SK-N-MC (cell line): ENCODE measurements around the gene MED25.
"Not testable (repeated sequence)": the region's sequence is repeated elsewhere in the genome, so short reads cannot be mapped to it uniquely, and the experiment has no call there.

ENCODE experiments used
- DNase-seq: peaks from one replicate; pipeline ENCODE4 v3.0.0-alpha.2; 2011; ENCODE audit warnings: low read depth, low spot score
- H3K27ac ChIP-seq: fragments of 200-600 bp; sonication (generic); 2 replicates; pipeline ENCODE4 v1.5.1; 2016; ENCODE audit warnings: mixed run types
- H3K36me3 ChIP-seq: fragments of 200-600 bp; sonication (generic); 2 replicates; pipeline ENCODE4 v1.6.1; 2017; ENCODE audit warnings: antibody characterized with exemption, low read length, mixed read lengths; ENCODE audit not compliant: insufficient read depth
- H3K4me3 ChIP-seq: fragments of 200-600 bp; sonication (generic); 2 replicates; pipeline ENCODE4 v1.5.1; 2016
- H3K9ac ChIP-seq: fragments of 200-600 bp; sonication (generic); 2 replicates; pipeline ENCODE4 v1.8.0; 2017; ENCODE audit warnings: mixed run types, mixed read lengths; ENCODE audit not compliant: insufficient read length
- H3K9me3 ChIP-seq: fragments of 200-600 bp; sonication (generic); 2 replicates; pipeline ENCODE4 v1.6.1; 2017; ENCODE audit warnings: low read depth, mild to moderate bottlenecking, antibody characterized with exemption, low read length, moderate library complexity, mixed read lengths
- EZH2 ChIP-seq: fragments of 200-600 bp; sonication (generic); IDR thresholded peaks from one replicate; pipeline ENCODE4 v1.6.1; 2017; ENCODE audit warnings: antibody characterized with exemption
- FOXP2 ChIP-seq: optimal IDR thresholded peaks from 2 replicates; pipeline ENCODE3; 2011; ENCODE audit warnings: mild to moderate bottlenecking, moderate library complexity; ENCODE audit not compliant: insufficient read depth; ENCODE audit errors: extremely low read length, control extremely low read depth
- POLR2AphosphoS5 ChIP-seq: IDR thresholded peaks from 2 replicates; pipeline ENCODE4 v1.6.1; 2012; ENCODE audit warnings: mild to moderate bottlenecking, low read depth, low read length, borderline replicate concordance

Gene MED25

DNA sequence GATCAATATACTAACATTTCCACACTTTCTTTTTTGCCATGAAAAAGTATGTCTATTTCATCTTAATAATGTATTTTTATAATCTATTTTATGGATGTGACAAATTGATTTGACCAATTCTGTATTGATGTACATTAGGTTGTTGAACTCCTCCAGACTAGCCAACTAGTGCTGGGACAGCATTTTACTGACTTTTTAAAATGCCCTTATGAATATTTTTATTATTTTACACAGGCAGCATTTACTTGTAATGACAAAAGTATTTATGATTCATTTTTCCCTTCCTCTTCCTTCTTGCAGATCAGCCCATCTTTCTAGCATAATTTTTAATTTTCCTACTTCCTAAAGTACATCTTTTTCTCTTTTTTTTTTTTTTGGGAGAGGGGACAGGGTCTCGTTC is 4.1 kb upstream of the MED25 start:
- Histone ChIP-seq H3K27ac (peak overlapping the region; percentile 84; the same call in 1 of the 2 replicates), H3K9me3 (no peaks in the 10 kb centered on the region), H3K9ac (peak overlapping the region; percentile 65), H3K36me3 (no peaks in the 10 kb centered on the region), H3K4me3 (peak overlapping the region; percentile 87)
- DNase-seq = no peak
- TF ChIP-seq EZH2 (no peak), FOXP2 (no peak), POLR2AphosphoS5 (no peak)

DNA sequence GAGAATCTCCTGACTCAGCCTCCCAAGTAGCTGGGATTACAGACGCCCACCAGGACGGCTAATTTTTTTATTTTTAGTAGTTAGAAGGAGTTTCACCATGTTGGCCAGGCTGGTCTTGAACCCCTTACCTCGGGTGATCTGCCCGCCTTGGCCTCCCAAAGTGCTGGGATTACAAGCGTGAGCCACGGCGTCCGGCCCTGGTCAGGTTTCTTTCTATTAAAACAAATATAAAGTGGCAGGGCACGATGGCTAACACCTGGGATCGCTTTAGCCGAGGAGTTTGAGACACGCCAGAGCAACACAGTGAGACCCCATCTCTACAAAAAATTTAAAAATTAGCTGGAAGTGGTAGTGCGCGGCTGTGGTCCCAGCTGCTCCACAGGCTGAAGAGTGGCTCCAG is 1.5 kb upstream of the MED25 start:
- H3K36me3 ChIP-seq = no peaks in the 10 kb centered on the region; the same call in 1 of the 2 replicates
- H3K9ac ChIP-seq = no peak overlapping the region
- no peaks in the 10 kb centered on the region for H3K9me3 ChIP-seq
- no peak for TF ChIP-seq POLR2AphosphoS5
- no peak for TF ChIP-seq FOXP2
- no peak for TF ChIP-seq EZH2
- no peak for DNase-seq
- H3K4me3 ChIP-seq = peak overlapping the region; percentile 84; the same call in 1 of the 2 replicates
- peak overlapping the region; percentile 82; the same call in 1 of the 2 replicates for H3K27ac ChIP-seq

DNA sequence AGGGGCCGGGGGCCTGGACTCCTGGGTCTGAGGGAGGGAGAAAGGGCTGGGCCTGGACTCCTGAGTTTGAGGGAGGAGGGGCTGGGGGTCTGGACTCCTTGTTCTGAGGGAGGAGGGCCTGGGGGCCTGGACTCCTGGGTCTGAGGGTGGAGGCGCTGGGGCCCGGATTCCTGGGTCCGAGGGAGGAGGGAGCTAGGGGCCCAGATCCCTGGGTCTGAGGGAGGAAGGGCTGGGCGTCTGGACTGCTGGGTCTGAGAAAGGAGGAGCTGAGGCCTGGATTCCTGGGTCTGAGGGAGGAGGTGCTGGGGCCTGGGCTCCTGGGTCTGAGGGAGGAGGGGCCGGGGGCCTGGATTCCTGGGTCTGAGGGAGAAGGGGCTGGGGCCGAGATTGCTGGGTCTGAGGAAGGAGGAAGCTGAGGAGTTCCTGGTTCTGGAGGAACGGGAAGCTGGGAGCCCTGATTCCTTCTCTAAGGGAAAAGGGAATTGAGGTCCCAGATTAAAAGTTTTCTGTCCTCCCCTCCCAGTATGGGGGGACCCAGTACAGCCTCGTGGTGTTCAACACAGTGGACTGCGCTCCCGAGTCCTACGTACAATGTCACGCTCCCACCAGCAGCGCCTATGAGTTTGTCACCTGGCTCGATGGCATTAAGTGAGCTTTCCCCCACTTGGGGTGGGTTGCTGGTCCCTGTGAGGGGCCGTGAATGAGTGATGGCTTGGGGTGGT is 721 bp downstream of the MED25 start:
- Histone ChIP-seq H3K9me3 (no peaks in the 10 kb centered on the region), H3K9ac (peak overlapping the region; percentile 85), H3K36me3 (peaks cover 10% of the 10 kb centered on the region; the same call in 1 of the 2 replicates), H3K4me3 (peak overlapping the region; percentile 84), H3K27ac (no peak overlapping the region)
- no peak for DNase-seq
- TF ChIP-seq EZH2 = no peak
- TF ChIP-seq FOXP2 = no peak
- TF ChIP-seq POLR2AphosphoS5 = no peak

DNA sequence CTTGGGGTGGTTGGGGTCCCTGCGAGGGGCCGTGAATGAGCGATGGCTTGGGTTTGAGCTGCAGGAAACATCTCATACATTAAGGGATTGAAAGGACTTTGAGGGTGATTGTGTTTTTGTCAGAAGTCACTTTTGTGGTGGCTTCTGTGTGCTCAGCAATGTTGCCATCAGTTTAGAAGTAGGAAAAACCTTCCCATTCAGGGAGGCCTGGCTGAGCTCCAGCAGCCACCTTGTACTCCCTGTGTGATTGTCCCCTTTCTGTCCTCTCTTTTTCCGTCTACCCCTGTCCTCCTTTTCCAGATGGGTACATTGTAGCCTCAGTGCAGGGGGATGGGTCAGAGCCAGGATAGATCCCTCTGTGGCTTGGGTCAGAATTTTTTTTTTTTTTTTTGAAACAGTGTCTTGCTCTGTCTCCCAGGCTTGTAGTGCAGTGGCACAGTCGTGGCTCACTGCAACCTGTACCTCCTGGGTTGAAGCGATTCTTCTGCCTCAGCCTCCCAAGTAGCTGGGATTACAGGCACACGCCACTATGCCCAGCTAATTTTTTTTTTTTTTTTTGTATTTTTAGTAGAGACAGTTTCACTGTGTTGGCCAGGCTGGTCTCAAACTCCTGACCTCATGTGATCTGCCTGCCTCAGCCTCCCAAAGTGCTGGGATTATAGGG is 1.5 kb downstream of the MED25 start:
- H3K9ac ChIP-seq = peak overlapping the region; percentile 85
- not testable (repeated sequence) for DNase-seq, H3K27ac ChIP-seq, H3K9me3 ChIP-seq
- H3K4me3 ChIP-seq = peak overlapping the region; percentile 84
- peaks cover 14% of the 10 kb centered on the region; the same call in 1 of the 2 replicates for H3K36me3 ChIP-seq

DNA sequence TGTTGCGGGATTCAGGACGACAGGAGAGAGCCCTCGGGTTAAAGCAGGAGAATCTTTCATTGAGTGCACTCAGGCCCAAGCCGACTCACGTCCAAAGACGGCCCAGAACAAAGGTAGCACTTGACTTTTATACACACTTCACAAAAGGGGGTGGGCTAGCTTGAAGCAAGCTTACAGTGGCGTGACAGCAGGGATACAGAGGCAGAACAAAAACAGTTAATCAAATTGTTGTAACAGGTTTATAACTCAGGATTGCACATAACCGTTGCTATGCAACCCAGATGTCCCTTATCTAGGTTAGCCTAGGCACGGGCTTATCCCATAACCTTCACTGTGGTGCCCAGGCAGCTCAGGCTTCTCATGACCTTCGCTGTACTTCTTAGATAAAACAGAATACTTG is 2.0 kb downstream of the MED25 start:
- H3K36me3 ChIP-seq = peaks cover 14% of the 10 kb centered on the region; the same call in 1 of the 2 replicates
- H3K9ac ChIP-seq = no peak overlapping the region

DNA sequence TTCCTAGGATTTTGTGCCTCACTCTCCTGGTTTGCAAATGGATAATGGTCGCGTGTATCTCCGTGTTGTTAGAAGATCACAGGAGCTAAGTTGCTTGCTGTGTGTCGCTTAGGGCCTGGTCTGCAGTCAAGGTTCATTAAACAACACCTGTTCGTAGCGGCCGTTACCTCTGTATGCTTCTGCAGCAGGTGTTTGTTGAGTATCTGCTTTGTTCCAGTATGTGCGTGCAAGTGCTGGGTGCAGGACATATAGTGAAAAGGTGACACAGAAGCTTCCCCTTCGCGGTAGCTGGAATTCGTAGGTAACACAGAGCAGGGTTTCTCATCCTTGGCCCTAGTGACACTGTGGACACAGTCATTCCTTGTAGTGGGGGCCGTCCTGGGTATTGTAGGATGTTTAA is 5.4 kb downstream of the MED25 start:
- Histone ChIP-seq H3K9ac (no peak overlapping the region), H3K9me3 (no peaks in the 10 kb centered on the region), H3K27ac (no peak overlapping the region), H3K36me3 (peaks cover 14% of the 10 kb centered on the region; the same call in 1 of the 2 replicates), H3K4me3 (no peak overlapping the region)
- no peak for DNase-seq
- no peak for TF ChIP-seq POLR2AphosphoS5

More for the DNA sequence above, 2.0 kb downstream of the MED25 start:
- TF ChIP-seq EZH2 = no peak
- TF ChIP-seq FOXP2 = no peak
- no peak for TF ChIP-seq POLR2AphosphoS5
- DNase-seq = no peak
- Histone ChIP-seq H3K9me3 (no peaks in the 10 kb centered on the region), H3K4me3 (no peak overlapping the region), H3K27ac (no peak overlapping the region)

DNA sequence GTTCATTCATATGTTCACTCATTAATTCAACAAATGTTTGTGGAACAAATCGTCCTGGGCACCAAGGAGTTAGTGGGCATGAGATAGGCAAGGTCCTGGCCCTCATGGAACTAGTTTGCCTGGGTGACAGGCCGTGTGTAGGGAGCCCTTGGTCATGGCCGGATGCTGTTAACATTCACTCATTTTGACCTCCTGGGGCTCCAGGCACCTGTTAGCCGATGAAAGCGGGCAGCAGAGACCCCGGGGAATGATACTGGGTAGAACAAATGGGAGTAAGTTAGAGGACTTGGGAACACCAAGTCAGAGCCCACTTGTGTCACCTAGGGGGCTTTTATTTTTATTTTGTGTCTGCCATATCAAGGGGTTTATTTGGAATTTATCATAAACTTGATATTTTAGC is 6.6 kb downstream of the MED25 start:
- H3K9ac ChIP-seq = no peak overlapping the region
- H3K36me3 ChIP-seq = peaks cover 14% of the 10 kb centered on the region; the same call in 1 of the 2 replicates
- no peak overlapping the region for H3K4me3 ChIP-seq
- TF ChIP-seq POLR2AphosphoS5 = no peak
- no peak for TF ChIP-seq EZH2
- no peak for TF ChIP-seq FOXP2
- no peak overlapping the region for H3K27ac ChIP-seq
- no peak for DNase-seq
- no peaks in the 10 kb centered on the region for H3K9me3 ChIP-seq

DNA sequence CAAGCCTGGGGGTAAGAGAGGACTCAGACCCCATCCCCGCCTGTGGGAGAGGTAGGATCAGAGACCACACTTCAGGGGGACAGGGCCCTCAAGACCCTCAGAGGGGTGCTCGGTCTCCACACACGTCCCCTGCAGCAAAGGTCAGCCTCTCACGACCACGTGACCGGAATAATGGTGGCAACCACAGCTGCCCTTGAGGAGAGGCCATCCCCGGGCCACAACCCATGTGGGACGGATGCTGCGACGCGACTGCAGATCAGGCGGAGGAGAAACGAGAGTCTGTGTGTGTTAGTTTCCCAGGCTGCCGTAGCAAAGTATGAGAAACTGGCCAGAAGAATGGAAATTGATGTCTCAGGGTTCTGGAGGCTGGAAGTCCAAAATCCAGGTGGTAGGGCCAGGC is 8.9 kb downstream of the MED25 start:
- Histone ChIP-seq H3K36me3 (peaks cover 19% of the 10 kb centered on the region), H3K27ac (no peak overlapping the region), H3K9ac (no peak overlapping the region), H3K4me3 (no peak overlapping the region), H3K9me3 (no peaks in the 10 kb centered on the region)
- no peak for TF ChIP-seq POLR2AphosphoS5
- DNase-seq = no peak

DNA sequence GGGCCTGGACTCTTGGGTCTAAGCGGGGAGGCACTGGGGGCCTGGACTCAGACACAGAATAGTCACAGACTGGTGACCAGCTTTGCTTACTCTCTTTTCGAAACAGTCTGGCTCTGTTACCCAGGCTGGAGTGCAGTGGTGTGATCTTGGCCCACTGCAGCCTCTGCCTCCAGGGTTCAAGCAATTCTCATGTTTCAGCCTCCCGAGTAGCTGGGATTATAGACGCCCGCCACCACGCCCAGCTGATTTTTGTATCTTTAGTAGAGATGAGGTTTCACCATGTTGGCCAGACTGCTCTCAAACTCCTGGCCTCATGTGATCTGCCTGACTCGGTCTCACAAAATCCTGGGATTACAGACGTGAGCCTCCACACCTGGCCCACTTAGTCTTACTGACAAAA is 11.1 kb downstream of the MED25 start:
- Histone ChIP-seq H3K9ac (no peak overlapping the region), H3K4me3 (no peak overlapping the region), H3K27ac (no peak overlapping the region), H3K36me3 (peaks cover 15% of the 10 kb centered on the region), H3K9me3 (no peaks in the 10 kb centered on the region)
- DNase-seq = no peak
- TF ChIP-seq EZH2 (no peak), POLR2AphosphoS5 (no peak)
